Right lobe of liver (tissue), 4 donors: ENCODE results near the gene AMMECR1.

Source experiments
- CTCF ChIP-seq, 4 donors: fragments of 200-600 bp in 3 of 4; fragments of 450-650 bp in 1 of 4; IDR thresholded peaks; one replicate each; pipeline versions ENCODE4 v1.5.1 to v1.8.0; 2016 to 2022; ENCODE audit warnings: antibody characterized with exemption in 4 of 4, mild to moderate bottlenecking in 2 of 4
- POLR2A ChIP-seq: fragments of 450-650 bp; IDR thresholded peaks from one replicate; pipeline ENCODE4 v1.6.1; 2017; ENCODE audit warnings: antibody characterized with exemption, mild to moderate bottlenecking
- donor health status: DM: no; HTN: no; CAD: no.
- donor health status: DM: no; HTN: no; CAD: no.
- donor health status: DM: no; HTN: yes; CAD: no.

- TF ChIP-seq CTCF (IDR thresholded peaks at IDR 0.05) (no peak), POLR2A (no peak)
These were observed 41.1 kb downstream of the AMMECR1 start for GRCh38 chrX:110276778-110277177.
